Measurements from ENCODE around the gene TMC8. TPM values are rescaled to one million over a fixed set of nuclear protein-coding genes. Genes with fewer than 3 reads are reported as not detected.
A peak's percentile ranks its signal among the peaks of the same experiment; 100 is the strongest.

Gene TMC8
- total and polyA plus RNA-seq, 7 donors = 0.30 to 2.8 (median 0.89) TPM

GRCh38 chr17:78132767-78133178 lies 2.2 kb downstream of the TMC8 start:
- no peak for ATAC-seq
- DNase-seq = no peak
- TF ChIP-seq, protein P1, sequence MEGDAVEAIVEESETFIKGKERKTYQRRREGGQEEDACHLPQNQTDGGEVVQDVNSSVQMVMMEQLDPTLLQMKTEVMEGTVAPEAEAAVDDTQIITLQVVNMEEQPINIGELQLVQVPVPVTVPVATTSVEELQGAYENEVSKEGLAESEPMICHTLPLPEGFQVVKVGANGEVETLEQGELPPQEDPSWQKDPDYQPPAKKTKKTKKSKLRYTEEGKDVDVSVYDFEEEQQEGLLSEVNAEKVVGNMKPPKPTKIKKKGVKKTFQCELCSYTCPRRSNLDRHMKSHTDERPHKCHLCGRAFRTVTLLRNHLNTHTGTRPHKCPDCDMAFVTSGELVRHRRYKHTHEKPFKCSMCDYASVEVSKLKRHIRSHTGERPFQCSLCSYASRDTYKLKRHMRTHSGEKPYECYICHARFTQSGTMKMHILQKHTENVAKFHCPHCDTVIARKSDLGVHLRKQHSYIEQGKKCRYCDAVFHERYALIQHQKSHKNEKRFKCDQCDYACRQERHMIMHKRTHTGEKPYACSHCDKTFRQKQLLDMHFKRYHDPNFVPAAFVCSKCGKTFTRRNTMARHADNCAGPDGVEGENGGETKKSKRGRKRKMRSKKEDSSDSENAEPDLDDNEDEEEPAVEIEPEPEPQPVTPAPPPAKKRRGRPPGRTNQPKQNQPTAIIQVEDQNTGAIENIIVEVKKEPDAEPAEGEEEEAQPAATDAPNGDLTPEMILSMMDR (IDR thresholded peaks at IDR 0.05) = no peak
- H3K9me3 ChIP-seq = no peaks in the 10 kb centered on the region
- H3K36me3 ChIP-seq (ENCODE audit: insufficient read depth in 1 of 2, low read depth in 1 of 2) = no peaks in the 10 kb centered on the region
- H3K27me3 ChIP-seq (ENCODE audit: insufficient read depth in 3 of 3, low read length in 2 of 3) = peaks cover 0 to 47% (median 12%) of the 10 kb centered on the region in 3 donors
- intact Hi-C loops (cut with DNase I) = no loop called here
- H3K4me3 ChIP-seq = no peak overlapping the region
- peaks cover 8% of the 10 kb centered on the region for H3K4me1 ChIP-seq
- no peak overlapping the region for H3K27ac ChIP-seq
- WGBS, 3 donors = 76 to 83% (median 77%) methylated on average over 9 of the region's 9 CpGs

DNA sequence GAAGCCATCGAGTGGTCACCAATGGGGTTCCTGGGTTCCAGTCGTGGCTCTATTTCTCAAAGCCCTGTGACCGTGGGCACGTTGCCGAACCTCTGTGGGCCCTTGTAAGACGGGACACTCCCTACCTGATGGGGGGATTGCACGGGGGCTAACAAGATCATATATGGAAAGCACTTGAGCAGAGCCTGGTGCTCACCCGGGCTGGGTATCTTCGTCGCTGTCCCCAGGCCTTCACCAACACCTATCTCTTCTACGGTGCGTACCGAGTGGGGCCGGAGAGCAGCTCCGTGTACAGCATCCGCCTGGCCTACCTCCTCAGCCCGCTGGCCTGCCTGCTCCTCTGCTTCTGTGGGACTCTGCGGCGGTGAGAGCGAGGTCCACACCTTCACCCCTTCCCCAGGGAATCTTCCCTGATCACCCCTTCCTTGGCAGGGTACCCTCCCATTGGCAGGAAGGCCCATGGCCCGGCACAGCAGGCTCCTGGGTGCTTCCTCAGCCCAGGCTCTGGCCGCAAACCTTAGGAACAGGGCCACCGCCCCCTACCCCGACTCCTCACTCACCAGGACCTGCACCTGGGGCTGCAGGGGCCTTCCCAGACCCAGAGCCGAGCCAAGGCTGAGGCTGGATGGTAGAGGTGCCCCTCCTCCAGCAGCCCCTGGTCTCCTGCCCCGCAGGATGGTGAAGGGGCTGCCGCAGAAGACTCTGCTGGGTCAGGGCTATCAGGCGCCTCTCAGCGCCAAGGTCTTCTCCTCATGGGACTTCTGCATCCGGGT lies 2.8 kb downstream of the TMC8 start:
- intact Hi-C loops (cut with DNase I) = no loop called here
- Histone ChIP-seq H3K4me1 (peaks cover 3% of the 10 kb centered on the region), H3K4me3 (no peak overlapping the region), H3K9me3 (no peaks in the 10 kb centered on the region), H3K36me3 (ENCODE audit: insufficient read depth in 1 of 2, low read depth in 1 of 2) (no peaks in the 10 kb centered on the region), H3K27me3 (ENCODE audit: insufficient read depth in 3 of 3, low read length in 2 of 3) (peaks cover 0 to 41% (median 8%) of the 10 kb centered on the region in 3 donors), H3K27ac (no peak overlapping the region)
- WGBS, 3 donors = 83 to 85% (median 85%) methylated on average over 26 to 30 of the region's 30 CpGs
- DNase-seq = peak in 1 of 2 donors; percentile 42
- ATAC-seq = no peak
- TF ChIP-seq, protein P1 (IDR thresholded peaks at IDR 0.05) = no peak

DNA sequence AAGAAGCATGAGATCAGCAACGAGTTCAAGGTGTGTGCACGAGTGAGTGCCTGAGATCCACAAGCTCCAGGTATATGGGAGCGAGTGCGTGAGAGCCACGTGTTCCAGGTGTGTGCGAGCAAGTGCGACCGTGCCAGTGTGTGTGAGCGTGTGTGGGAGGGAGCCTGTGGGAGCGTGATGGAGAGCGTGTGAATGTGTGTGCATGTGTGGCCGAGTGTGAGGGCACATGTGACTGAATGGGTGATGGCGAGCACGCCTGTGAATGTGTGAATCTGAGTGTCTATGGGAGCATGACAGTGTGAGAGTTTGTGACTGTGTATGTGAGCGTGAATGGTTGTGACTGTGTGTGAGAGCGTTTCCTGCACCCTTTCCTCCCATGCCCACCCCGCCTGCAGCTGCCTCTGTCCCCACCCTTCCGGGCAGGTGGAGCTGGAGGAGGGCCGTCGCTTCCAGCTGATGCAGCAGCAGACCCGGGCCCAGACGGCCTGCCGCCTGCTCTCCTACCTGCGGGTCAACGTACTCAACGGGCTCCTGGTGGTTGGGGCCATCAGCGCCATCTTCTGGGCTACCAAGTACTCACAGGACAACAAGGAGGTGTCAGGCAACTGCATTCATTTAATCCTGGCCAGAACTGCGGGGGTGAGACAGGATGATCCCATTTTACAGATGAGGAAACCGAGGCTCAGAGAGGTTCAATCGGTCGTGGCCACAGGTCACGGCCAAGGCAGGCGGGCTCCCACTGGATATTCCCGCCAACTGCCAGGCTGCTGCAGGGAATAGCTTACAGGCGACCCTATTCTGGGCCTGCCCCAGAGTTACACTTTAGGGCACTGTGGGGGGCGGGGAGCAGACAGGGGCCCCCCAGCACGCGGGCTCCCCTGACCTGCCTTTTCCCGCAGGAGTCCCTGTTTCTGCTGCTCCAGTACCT lies 3.7 kb downstream of the TMC8 start:
- Histone ChIP-seq H3K36me3 (ENCODE audit: insufficient read depth in 1 of 2, low read depth in 1 of 2) (no peaks in the 10 kb centered on the region), H3K9me3 (no peaks in the 10 kb centered on the region), H3K4me1 (no peaks in the 10 kb centered on the region), H3K27me3 (ENCODE audit: insufficient read depth in 3 of 3, low read length in 2 of 3) (peaks cover 0 to 33% (median 7%) of the 10 kb centered on the region in 3 donors), H3K4me3 (no peak overlapping the region), H3K27ac (no peak overlapping the region)
- WGBS, 3 donors = 52 to 53% (median 53%) methylated on average over 38 to 39 of the region's 39 CpGs
- TF ChIP-seq, protein P1 (IDR thresholded peaks at IDR 0.05) = peak; percentile 44
- DNase-seq (peak in 1 of 2 donors; percentile 67), ATAC-seq (peak in 2 of 4 donors; percentile 36 to 40)
- intact Hi-C loops (cut with DNase I) = no loop called here

DNA sequence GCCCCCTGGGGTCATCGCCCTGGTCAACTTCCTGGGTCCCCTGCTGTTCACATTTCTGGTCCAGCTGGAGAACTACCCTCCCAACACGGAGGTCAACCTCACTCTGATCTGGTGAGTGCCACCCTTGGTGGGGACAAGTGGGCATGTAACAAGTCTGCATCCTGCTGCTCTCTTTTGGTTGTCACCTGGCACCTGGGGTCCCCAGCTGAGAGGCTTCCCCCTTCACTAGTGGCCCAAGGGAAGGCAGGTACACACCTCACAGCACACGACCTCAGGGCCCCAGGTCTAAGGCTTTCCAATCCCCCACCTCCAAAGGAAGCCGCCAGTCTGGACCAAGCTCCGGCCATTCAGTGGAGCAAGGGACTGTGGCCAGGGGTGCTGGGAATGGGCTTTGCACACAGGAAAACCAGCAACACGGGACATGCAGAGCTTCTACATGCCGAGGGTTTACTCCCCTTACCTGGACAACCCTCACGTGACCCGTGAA lies 4.4 kb downstream of the TMC8 start:
- no peak for ATAC-seq
- Histone ChIP-seq H3K4me1 (no peaks in the 10 kb centered on the region), H3K27me3 (ENCODE audit: insufficient read depth in 3 of 3, low read length in 2 of 3) (peaks cover 0 to 25% (median 5%) of the 10 kb centered on the region in 3 donors), H3K9me3 (no peaks in the 10 kb centered on the region), H3K4me3 (no peak overlapping the region), H3K36me3 (ENCODE audit: insufficient read depth in 1 of 2, low read depth in 1 of 2) (no peaks in the 10 kb centered on the region), H3K27ac (no peak overlapping the region)
- intact Hi-C loops (cut with DNase I) = no loop called here
- WGBS, 3 donors = 72 to 82% (median 75%) methylated on average over 9 of the region's 9 CpGs
- TF ChIP-seq, protein P1 (IDR thresholded peaks at IDR 0.05) = no peak
- DNase-seq = no peak

All from psoas muscle (tissue), 8 donors.